Keratinocyte (primary cell): ENCODE data around the gene CPN2. TPM values are rescaled to one million over a fixed set of nuclear protein-coding genes. Genes with fewer than 3 reads are reported as not detected.

Source experiments
- DNase-seq: peaks from one replicate; pipeline ENCODE4 v3.0.0-alpha.2; 2011; ENCODE audit warnings: low read depth, missing footprints, low spot score
- FAIRE-seq: peaks from 2 replicates; lab custom pipeline; 2011; peaks lifted over from hg19 to GRCh38; lab: Jason Lieb, UNC
- H2AFZ ChIP-seq: 2 replicates; pipeline ENCODE4 v1.6.0; 2012; ENCODE audit warnings: low read length, control low read depth, inconsistent platforms; ENCODE audit not compliant: control insufficient read depth
- H3K27ac ChIP-seq: 2 replicates; pipeline ENCODE4 v1.5.1; 2011; ENCODE audit warnings: low read length; ENCODE audit not compliant: control insufficient read depth, insufficient read depth
- H3K27me3 ChIP-seq: 3 replicates; pipeline ENCODE4 v1.6.0; 2011; ENCODE audit warnings: low read length; ENCODE audit not compliant: control insufficient read depth, insufficient read depth; ENCODE audit errors: extremely low read depth
- H3K36me3 ChIP-seq, 2 experiments: 2 replicates in 1 of 2; 3 replicates in 1 of 2; pipeline ENCODE4 v1.5.1; 2011; ENCODE audit warnings: low read length in 2 of 2, mild to moderate bottlenecking in 1 of 2; ENCODE audit not compliant: control insufficient read depth in 2 of 2, insufficient read depth in 2 of 2; ENCODE audit errors: extremely low read depth in 1 of 2
- H3K4me1 ChIP-seq: 3 replicates; pipeline ENCODE4 v1.5.1; 2011; ENCODE audit warnings: low read length; ENCODE audit not compliant: control insufficient read depth, insufficient read depth; ENCODE audit errors: extremely low read depth
- H3K4me2 ChIP-seq: 3 replicates; pipeline ENCODE4 v1.6.0; 2011; ENCODE audit warnings: low read depth, low read length; ENCODE audit not compliant: control insufficient read depth, insufficient read depth; ENCODE audit errors: extremely low read depth
- H3K4me3 ChIP-seq, 3 experiments: fragments of 200-600 bp in 1 of 3; sonication (generic) in 1 of 3; 2 replicates in 2 of 3; 3 replicates in 1 of 3; pipeline ENCODE4 v1.5.1; 2011 to 2016; ENCODE audit warnings: low read length in 3 of 3, mild to moderate bottlenecking in 3 of 3, control low read depth in 2 of 3, inconsistent platforms in 1 of 3, low read depth in 1 of 3, mixed read lengths in 1 of 3, mixed run types in 1 of 3, moderate library complexity in 1 of 3; ENCODE audit not compliant: control insufficient read depth in 2 of 3, insufficient read depth in 2 of 3; ENCODE audit errors: extremely low read depth in 1 of 3
- H3K79me2 ChIP-seq: 2 replicates; pipeline ENCODE4 v1.6.0; 2012; ENCODE audit warnings: low read length; ENCODE audit not compliant: control insufficient read depth, insufficient read depth
- H3K9ac ChIP-seq: 3 replicates; pipeline ENCODE4 v1.6.0; 2011; ENCODE audit warnings: low read length; ENCODE audit not compliant: control insufficient read depth, insufficient read depth; ENCODE audit errors: extremely low read depth
- H3K9me1 ChIP-seq: 3 replicates; pipeline ENCODE4 v1.6.0; 2011; ENCODE audit warnings: low read length; ENCODE audit not compliant: control insufficient read depth, insufficient read depth; ENCODE audit errors: extremely low read depth
- H3K9me3 ChIP-seq: 2 replicates; pipeline ENCODE4 v1.5.1; 2012; ENCODE audit warnings: low read depth, low read length; ENCODE audit not compliant: control insufficient read depth
- H4K20me1 ChIP-seq: 3 replicates; pipeline ENCODE4 v1.6.0; 2011; ENCODE audit warnings: low read length; ENCODE audit not compliant: control insufficient read depth, insufficient read depth; ENCODE audit errors: extremely low read depth
- EZH2 ChIP-seq: IDR thresholded peaks from one replicate; pipeline ENCODE4 v1.6.1; 2012; ENCODE audit warnings: inconsistent platforms, mild to moderate bottlenecking, low read length, moderate library complexity
- dilution Hi-C: fragments of 300-500 bp; cut with MboI; formaldehyde crosslinking; loops from one replicate; pipeline ENCODE4 v1.7.0; 2020; ENCODE audit warnings: low sequenced_read_pairs; ENCODE audit not compliant: extremely low pct_ligation_motif_present
- polyA plus RNA-seq, 5 experiments: library from polyadenylated mRNA; depleted of rRNA in 3 of 5; stranded (reverse) in 3 of 5; stranded (forward) in 1 of 5; unstranded in 1 of 5; fragments of >200 nt; gene quantifications; 1 replicate in 1 of 5; 2 replicates in 3 of 5; 3 replicates in 1 of 5; pipeline versions ENCODE4 v1.2.1 to v1.2.3, GENCODE V29; 2011 to 2012; ENCODE audit warnings: missing spikeins in 2 of 5, low read depth in 1 of 5, low replicate concordance in 1 of 5
- TF ChIP-seq, protein P1 (sequence below), 3 experiments: IDR thresholded peaks in 1 of 3; conservative IDR thresholded peaks in 1 of 3; optimal IDR thresholded peaks in 1 of 3; 2 replicates in 2 of 3; 3 replicates in 1 of 3; pipeline versions ENCODE3 to v1.5.1; 2011; ENCODE audit warnings: low read length in 3 of 3, mild to moderate bottlenecking in 3 of 3, moderate library complexity in 2 of 3, control low read depth in 1 of 3, inconsistent platforms in 1 of 3; ENCODE audit not compliant: insufficient read depth in 2 of 3; ENCODE audit errors: extremely low read depth in 1 of 3

Gene CPN2
- polyA plus RNA-seq, 1 donor (not counting 4 experiments of a cell fraction or from before 2014, with no cell fraction given): not detected

DNA sequence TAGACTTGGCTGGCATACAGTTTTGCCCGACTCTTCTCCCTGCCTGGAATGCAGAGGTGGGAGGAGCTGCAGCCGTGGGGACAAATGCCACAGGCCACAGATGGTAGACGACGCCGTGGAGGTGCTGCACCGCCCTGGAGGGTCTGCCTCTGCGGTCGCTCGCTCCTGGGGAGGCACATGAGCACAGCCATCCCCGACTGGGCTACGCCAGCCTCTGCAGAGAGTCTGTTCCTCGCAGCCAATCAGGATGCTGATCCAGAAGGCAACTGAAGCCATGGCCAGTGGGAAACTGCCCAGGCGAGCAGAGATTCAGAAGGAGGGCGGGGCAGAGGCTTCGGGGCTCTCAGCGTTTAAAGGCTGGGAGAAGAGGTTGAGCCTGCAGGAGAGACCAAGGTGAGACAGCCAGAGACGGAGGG, 30.3 kb upstream of the CPN2 start:
- FAIRE-seq: no peak
- Histone ChIP-seq H3K27me3 (peaks cover 21% of the 10 kb centered on the region), H2AFZ (peak overlapping the region; percentile 33), H3K79me2 (no peaks in the 10 kb centered on the region), H4K20me1 (no peaks in the 10 kb centered on the region), H3K4me1 (no peaks in the 10 kb centered on the region), H3K9ac (no peak overlapping the region), H3K4me2 (no peak overlapping the region), H3K9me3 (no peaks in the 10 kb centered on the region), H3K4me3 (no peak overlapping the region), H3K9me1 (no peaks in the 10 kb centered on the region), H3K36me3 (no peaks in the 10 kb centered on the region), H3K27ac (no peak overlapping the region)
- dilution Hi-C loops: no loop called here
- TF ChIP-seq, protein P1, sequence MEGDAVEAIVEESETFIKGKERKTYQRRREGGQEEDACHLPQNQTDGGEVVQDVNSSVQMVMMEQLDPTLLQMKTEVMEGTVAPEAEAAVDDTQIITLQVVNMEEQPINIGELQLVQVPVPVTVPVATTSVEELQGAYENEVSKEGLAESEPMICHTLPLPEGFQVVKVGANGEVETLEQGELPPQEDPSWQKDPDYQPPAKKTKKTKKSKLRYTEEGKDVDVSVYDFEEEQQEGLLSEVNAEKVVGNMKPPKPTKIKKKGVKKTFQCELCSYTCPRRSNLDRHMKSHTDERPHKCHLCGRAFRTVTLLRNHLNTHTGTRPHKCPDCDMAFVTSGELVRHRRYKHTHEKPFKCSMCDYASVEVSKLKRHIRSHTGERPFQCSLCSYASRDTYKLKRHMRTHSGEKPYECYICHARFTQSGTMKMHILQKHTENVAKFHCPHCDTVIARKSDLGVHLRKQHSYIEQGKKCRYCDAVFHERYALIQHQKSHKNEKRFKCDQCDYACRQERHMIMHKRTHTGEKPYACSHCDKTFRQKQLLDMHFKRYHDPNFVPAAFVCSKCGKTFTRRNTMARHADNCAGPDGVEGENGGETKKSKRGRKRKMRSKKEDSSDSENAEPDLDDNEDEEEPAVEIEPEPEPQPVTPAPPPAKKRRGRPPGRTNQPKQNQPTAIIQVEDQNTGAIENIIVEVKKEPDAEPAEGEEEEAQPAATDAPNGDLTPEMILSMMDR (optimal IDR thresholded peaks at IDR 0.05 in 1 of 3, IDR thresholded peaks at IDR 0.05 in 1 of 3, conservative IDR thresholded peaks at IDR 0.05 in 1 of 3; ENCODE audit: extremely low read depth in 1 of 3, insufficient read depth in 2 of 3, low read length in 3 of 3): no peak
- no peak for TF ChIP-seq EZH2
- DNase-seq: no peak

- no peak overlapping the region for H3K4me2 ChIP-seq
- no peaks in the 10 kb centered on the region for H3K9me1 ChIP-seq
- no peaks in the 10 kb centered on the region for H4K20me1 ChIP-seq
- H3K4me3 ChIP-seq: no peak overlapping the region
- no peaks in the 10 kb centered on the region for H3K4me1 ChIP-seq
- no peaks in the 10 kb centered on the region for H3K79me2 ChIP-seq
- no peaks in the 10 kb centered on the region for H3K9me3 ChIP-seq
- no peaks in the 10 kb centered on the region for H3K36me3 ChIP-seq
- no peak for FAIRE-seq
- TF ChIP-seq EZH2: no peak
- TF ChIP-seq, protein P1 (optimal IDR thresholded peaks at IDR 0.05 in 1 of 3, IDR thresholded peaks at IDR 0.05 in 1 of 3, conservative IDR thresholded peaks at IDR 0.05 in 1 of 3; ENCODE audit: extremely low read depth in 1 of 3, insufficient read depth in 2 of 3, low read length in 3 of 3): no peak
- DNase-seq: no peak
- dilution Hi-C loops: no loop called here
- peaks cover 14% of the 10 kb centered on the region for H3K27me3 ChIP-seq
- no peak overlapping the region for H3K27ac ChIP-seq
- no peak overlapping the region for H2AFZ ChIP-seq
- H3K9ac ChIP-seq: no peak overlapping the region
Measured at GRCh38 chr3:194380326-194380725, 29.2 kb upstream of the CPN2 start.
